Measurements from ENCODE around the gene HDHD5. TPM values are rescaled to one million over a fixed set of nuclear protein-coding genes. Genes with fewer than 3 reads are reported as not detected.

HDHD5 gene
- total RNA-seq, 1 donor from 2014 or later: 37.6 TPM

Other genes starting within 250 kb of the HDHD5 start
- not detected in 2 replicates for gene GAB4, start 151.1 kb downstream of the HDHD5 start, total RNA-seq
- 58.5 and 58.9 TPM in 2 replicates for gene IL17RA, start 74.3 kb downstream of the HDHD5 start, total RNA-seq
- 0.09 TPM in 2 replicates for gene TMEM121B, start 37.9 kb downstream of the HDHD5 start, total RNA-seq
- gene ADA2, start 60.2 kb upstream of the HDHD5 start, total RNA-seq: 63.2 and 68.7 TPM in 2 replicates
- 0.05 and 0.11 TPM in 2 replicates for gene CECR2, start 210.2 kb upstream of the HDHD5 start, total RNA-seq

Data from T-helper 2 cell treated with Interferon-gamma antibody and Interleukin-4, amounts not matched to agents 100 ng/mL and 5 ng/mL, for 36 hours (primary cell).